Mucosa of descending colon (tissue), 3 donors: Measurements from ENCODE around the gene ASTL. TPM values are rescaled to one million over a fixed set of nuclear protein-coding genes. Genes with fewer than 3 reads are reported as not detected.

Experiments used
- ATAC-seq: fragments of 200-7000 bp; cut with Tn5 transposase; one replicate; pipeline ENCODE4 v1.9.1; 2020; ENCODE audit warnings: mild to moderate bottlenecking, moderate library complexity
- DNase-seq, 3 donors: peaks; one replicate each; pipeline ENCODE4 v3.0.0-alpha.2; 2020
- H3K36me3 ChIP-seq: fragments of 200-600 bp; one replicate; pipeline ENCODE4 v1.8.0; 2021; ENCODE audit warnings: low read depth, mild to moderate bottlenecking
- H3K4me1 ChIP-seq: fragments of 200-600 bp; one replicate; pipeline ENCODE4 v1.8.0; 2021; ENCODE audit warnings: low read depth, mild to moderate bottlenecking
- H3K4me3 ChIP-seq: fragments of 200-600 bp; one replicate; pipeline ENCODE4 v1.8.0; 2021; ENCODE audit warnings: mild to moderate bottlenecking
- H3K9me3 ChIP-seq: fragments of 200-600 bp; one replicate; pipeline ENCODE4 v1.8.0; 2021; ENCODE audit warnings: mild to moderate bottlenecking
- intact Hi-C, 2 donors: fragments of 100-400 bp; cut with DNase I in 1 of 2; cut with micrococcal nuclease in 1 of 2; formaldehyde crosslinking; loops; one replicate each; pipeline versions ENCODE4 v1.11.0 to v1.11.1; 2022; cut with DNase I, micrococcal nuclease
- total RNA-seq, 3 donors: library from RNA; stranded (reverse); fragmentation: NEBNext Ultra II Directional in 2 of 3; extraction: Animal tissue kit (Norgen Biotek cat#: 25700) in 2 of 3; gene quantifications; one replicate each; pipeline versions ENCODE4 v1.2.1 to v1.2.4, GENCODE V29; 2021 to 2023
- TF ChIP-seq, protein P1 (sequence below): fragments of 200-600 bp; IDR thresholded peaks from one replicate; pipeline ENCODE4 v1.8.0; 2022; ENCODE audit warnings: antibody characterized with exemption, mild to moderate bottlenecking
- donor health status: DM: no; HTN: no; CAD: no; lungs with moderate emphysema.
- donor health status: DM: no; HTN: no; CAD: no.
- donor health status: DM: no; HTN: yes; CAD: no.

The ASTL gene
- total RNA-seq, 3 donors from 2014 or later, result not detected

DNA sequence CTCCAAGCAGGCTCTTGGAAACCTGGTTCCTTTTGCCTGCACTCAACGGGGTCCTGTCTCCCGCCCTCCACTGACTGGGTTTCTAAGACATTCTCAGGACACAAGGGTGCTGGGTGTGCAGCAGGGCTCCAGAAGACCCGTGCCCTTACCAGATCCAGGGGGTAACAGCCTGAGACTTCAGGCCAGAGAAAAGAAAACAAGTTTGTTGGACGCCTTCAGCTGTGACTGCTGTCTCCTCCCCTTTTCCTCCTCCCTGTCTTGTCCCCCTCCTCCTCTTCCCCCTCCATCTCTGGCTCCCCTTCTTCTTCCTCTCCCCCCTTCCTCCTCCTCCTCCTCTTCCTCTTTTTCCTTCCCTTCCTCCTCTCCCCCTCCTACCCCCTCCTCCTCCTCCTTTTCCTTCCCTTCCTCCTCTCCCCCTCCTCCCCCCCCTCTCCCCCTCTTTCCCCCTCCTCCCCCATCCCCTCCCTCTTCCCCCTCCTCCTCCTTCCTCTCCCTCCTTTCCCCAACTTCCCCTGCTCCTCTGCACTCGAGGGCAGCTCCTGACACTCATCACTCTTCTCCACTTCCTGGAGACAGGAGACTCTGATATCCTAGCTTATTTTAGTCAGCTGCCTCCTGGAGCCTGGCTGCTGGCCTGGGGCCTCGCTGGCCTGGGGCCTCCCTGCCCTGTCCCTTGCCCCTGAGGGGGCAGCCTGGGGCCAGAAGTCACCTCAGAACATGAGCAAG is 34.4 kb downstream of the ASTL start:
- TF ChIP-seq, protein P1, sequence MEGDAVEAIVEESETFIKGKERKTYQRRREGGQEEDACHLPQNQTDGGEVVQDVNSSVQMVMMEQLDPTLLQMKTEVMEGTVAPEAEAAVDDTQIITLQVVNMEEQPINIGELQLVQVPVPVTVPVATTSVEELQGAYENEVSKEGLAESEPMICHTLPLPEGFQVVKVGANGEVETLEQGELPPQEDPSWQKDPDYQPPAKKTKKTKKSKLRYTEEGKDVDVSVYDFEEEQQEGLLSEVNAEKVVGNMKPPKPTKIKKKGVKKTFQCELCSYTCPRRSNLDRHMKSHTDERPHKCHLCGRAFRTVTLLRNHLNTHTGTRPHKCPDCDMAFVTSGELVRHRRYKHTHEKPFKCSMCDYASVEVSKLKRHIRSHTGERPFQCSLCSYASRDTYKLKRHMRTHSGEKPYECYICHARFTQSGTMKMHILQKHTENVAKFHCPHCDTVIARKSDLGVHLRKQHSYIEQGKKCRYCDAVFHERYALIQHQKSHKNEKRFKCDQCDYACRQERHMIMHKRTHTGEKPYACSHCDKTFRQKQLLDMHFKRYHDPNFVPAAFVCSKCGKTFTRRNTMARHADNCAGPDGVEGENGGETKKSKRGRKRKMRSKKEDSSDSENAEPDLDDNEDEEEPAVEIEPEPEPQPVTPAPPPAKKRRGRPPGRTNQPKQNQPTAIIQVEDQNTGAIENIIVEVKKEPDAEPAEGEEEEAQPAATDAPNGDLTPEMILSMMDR, result no peak
- Histone ChIP-seq H3K4me3 (no peak overlapping the region), H3K36me3 (no peaks in the 10 kb centered on the region), H3K9me3 (peaks cover 7% of the 10 kb centered on the region), H3K4me1 (no peaks in the 10 kb centered on the region)
- DNase-seq (no peak), ATAC-seq (no peak)
- intact Hi-C loops, result no loop called here

DNA sequence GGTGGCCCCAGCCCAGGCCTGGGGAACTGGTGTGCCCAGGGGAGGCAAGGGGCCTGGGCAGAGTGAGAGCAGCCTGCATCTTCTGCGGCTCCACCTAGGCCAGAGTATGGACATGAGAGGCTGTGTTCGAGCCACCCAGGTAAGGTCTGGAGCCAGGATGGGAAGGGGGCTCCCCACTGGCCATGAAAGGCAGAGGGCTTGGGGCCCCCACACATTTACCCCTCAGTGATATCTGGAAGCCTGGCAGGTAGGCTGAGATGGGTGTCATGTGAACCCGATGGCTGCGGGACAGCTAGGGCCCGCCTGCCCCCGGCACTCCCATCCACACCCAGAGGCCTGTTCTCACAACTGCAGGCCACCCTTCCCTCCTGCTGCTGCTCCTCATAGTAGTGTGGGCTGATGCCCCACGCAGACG is 35.1 kb downstream of the ASTL start:
- TF ChIP-seq, protein P1, result no peak
- peak in 1 of 3 donors; percentile 8 for DNase-seq
- peak; percentile 37 for ATAC-seq

DNA sequence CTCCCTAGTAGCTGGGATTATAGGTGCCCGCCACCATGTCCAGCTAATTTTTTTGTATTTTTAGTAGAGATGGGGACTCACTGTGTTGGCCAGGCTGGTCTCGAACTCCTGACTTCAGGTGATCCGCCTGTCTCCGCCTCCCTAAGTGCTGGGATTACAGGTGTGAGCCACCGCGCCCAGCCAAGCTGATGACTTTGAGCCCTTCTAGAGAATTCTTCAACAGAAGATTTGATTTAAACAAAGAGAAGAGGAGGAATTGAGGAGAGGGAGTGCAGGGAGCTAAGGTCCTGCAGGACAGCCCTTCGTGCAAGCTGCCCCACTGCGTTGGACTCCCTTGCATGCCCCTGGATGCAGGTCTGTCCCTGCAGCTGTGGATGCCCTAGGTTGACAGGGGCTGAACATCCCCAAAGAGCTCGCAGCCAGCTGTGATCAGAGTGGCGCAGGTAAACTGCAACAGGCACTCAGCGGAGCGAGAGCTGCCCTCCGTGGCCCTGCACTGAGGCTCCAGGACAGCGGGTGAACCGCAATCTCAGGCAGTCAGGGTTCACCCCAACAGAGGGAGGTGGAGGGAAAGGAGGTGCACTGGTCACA is 35.6 kb downstream of the ASTL start:
- ATAC-seq, result no peak
- peak in 1 of 3 donors; percentile 12 for DNase-seq
- Histone ChIP-seq H3K36me3 (no peaks in the 10 kb centered on the region), H3K4me3 (no peak overlapping the region), H3K4me1 (no peaks in the 10 kb centered on the region), H3K9me3 (peaks cover 7% of the 10 kb centered on the region)
- TF ChIP-seq, protein P1, result no peak
- intact Hi-C loops, result no loop called here

More for the DNA sequence above, 35.1 kb downstream of the ASTL start:
- H3K4me3 ChIP-seq, result no peak overlapping the region
- peaks cover 7% of the 10 kb centered on the region for H3K9me3 ChIP-seq
- intact Hi-C loops, result no loop called here
- no peaks in the 10 kb centered on the region for H3K36me3 ChIP-seq
- no peaks in the 10 kb centered on the region for H3K4me1 ChIP-seq

DNA sequence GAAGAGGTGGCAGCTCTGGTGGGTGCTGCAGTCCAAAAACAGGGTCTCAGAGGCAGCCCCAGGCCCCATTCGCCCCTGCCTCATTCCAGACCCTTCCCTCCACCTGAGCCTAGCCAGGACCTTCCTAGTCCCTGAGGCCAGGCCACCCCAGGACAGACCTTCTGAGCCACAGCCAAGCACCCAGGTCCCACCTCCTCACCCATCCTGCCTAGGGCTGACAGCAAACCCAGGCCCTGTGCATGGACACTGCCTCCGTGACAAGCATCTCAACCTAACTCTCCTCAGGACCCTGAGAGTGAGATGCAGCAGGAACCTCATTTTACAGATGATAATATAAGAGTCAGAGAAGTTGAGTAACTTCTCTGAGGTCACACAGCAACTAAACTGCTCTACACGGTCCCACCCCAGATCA is 37.4 kb downstream of the ASTL start:
- peaks cover 7% of the 10 kb centered on the region for H3K9me3 ChIP-seq

DNA sequence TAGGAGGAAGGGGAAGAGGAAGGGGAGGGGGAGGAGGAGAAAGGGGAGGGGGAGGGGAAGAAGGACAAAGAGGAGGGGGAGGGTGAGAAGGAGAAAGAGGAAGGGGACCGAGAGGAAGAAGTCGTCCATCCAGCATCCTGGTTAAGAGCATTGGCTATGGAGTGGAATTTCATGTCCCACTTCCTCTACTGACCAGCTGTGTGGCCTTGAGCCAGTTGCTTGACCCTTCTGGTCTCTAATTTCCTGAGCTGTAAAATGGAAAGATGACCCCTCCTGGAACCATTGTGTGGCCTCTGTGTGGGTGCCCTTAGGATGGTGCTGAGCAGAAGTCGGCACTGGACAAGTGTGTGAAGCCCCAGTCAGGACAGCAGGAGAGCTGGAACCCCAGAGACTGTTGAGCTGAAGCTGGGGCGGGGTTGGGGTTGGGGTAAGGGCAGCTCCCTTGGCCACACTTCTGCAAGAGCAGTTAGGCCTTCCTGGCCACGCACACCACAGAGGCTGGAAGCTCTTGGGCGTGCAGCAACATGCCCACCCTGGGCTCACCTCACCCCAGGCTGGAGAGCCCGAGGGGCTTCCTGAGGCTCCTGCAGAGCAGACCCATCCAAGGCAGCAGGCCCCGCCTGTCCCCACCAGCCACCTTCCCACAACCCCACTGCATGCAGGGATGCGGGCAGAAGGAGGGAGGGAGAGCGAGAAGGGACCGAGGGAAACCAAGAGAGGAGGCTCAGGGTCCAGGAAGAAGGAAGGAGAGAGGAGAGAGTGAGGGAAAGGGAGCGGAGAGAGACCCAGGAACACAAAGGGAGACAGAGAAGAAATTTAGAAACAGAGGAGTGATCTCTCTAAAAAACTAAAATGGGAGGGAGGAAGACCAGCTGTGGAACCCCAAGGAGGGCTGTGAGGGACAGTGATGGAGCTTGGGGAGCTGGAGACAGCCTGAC is 38.2 kb downstream of the ASTL start:
- H3K9me3 ChIP-seq, result peaks cover 3% of the 10 kb centered on the region
- no peaks in the 10 kb centered on the region for H3K4me1 ChIP-seq
- TF ChIP-seq, protein P1, result no peak
- DNase-seq (peak in 2 of 3 donors; percentile 12 to 29), ATAC-seq (no peak)
- no peak overlapping the region for H3K4me3 ChIP-seq
- intact Hi-C loops, result no loop called here
- no peaks in the 10 kb centered on the region for H3K36me3 ChIP-seq

More for the DNA sequence above, 37.4 kb downstream of the ASTL start:
- intact Hi-C loops, result no loop called here
- no peak for DNase-seq
- TF ChIP-seq, protein P1, result no peak
- no peak for ATAC-seq
- no peaks in the 10 kb centered on the region for H3K4me1 ChIP-seq
- H3K36me3 ChIP-seq, result no peaks in the 10 kb centered on the region
- H3K4me3 ChIP-seq, result no peak overlapping the region
